ENCODE results near the gene ANKS6.

GRCh38 chr9:98770717-98771116 lies 25.6 kb downstream of the ANKS6 start:
- TF ChIP-seq POLR2AphosphoS5 (IDR thresholded peaks at IDR 0.05; ENCODE audit: low read depth, low read length), result no peak
- TF ChIP-seq TAF1 (IDR thresholded peaks at IDR 0.05; ENCODE audit: borderline replicate concordance, low read depth, low read length), result no peak

Measured in GM12892 (cell line).